Hepatocyte (in vitro differentiated cells): Measurements from ENCODE around the gene NRTN.

ENCODE experiments used
- EZH2phosphoT487 ChIP-seq: fragments of 200-600 bp; sonication (generic); IDR thresholded peaks from one replicate; pipeline ENCODE4 v1.6.1; 2018; ENCODE audit warnings: antibody characterized with exemption, mild to moderate bottlenecking, low read depth, moderate library complexity; ENCODE audit not compliant: unreplicated experiment, severe bottlenecking
- TF ChIP-seq, protein P1 (sequence below): fragments of 200-600 bp; sonication (generic); IDR thresholded peaks from 2 replicates; pipeline ENCODE4 v1.5.1; 2016; ENCODE audit warnings: antibody characterized with exemption, mild to moderate bottlenecking; ENCODE audit not compliant: poor library complexity

DNA sequence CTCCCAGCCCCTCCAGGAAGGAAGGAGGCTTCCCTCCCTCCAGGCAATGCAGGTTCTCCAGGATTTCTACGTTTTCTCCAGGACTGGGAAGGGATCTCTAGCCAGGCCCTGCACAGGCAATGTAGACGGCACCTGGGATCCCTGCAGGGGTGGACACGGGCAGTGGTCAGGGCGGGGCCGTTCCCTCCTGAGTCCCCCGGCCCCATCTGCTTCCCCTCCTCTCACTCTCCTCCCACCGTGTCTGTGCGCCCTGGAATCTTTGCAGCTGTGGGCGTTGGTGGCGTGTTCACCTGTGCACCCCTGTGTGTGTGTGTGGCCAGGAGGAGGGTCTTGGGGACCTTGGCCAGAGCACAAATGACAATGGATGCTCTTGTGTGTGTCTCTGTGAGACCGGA, 10.0 kb downstream of the NRTN start:
- TF ChIP-seq, protein P1, sequence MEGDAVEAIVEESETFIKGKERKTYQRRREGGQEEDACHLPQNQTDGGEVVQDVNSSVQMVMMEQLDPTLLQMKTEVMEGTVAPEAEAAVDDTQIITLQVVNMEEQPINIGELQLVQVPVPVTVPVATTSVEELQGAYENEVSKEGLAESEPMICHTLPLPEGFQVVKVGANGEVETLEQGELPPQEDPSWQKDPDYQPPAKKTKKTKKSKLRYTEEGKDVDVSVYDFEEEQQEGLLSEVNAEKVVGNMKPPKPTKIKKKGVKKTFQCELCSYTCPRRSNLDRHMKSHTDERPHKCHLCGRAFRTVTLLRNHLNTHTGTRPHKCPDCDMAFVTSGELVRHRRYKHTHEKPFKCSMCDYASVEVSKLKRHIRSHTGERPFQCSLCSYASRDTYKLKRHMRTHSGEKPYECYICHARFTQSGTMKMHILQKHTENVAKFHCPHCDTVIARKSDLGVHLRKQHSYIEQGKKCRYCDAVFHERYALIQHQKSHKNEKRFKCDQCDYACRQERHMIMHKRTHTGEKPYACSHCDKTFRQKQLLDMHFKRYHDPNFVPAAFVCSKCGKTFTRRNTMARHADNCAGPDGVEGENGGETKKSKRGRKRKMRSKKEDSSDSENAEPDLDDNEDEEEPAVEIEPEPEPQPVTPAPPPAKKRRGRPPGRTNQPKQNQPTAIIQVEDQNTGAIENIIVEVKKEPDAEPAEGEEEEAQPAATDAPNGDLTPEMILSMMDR, result no peak
- no peak for TF ChIP-seq EZH2phosphoT487
